PC-3 (cell line): ENCODE results near the gene AGPAT3.

Experiments
- CTCF ChIP-seq: fragments of 300-600 bp; sonication (generic); conservative IDR thresholded peaks from 2 replicates; pipeline ENCODE4 v1.5.1; 2017; ENCODE audit warnings: antibody characterized with exemption, low read depth, mild to moderate bottlenecking, low read length
- EZH2 ChIP-seq: fragments of 300-600 bp; sonication (generic); IDR thresholded peaks from one replicate; pipeline ENCODE4 v1.6.1; 2017; ENCODE audit warnings: antibody characterized with exemption, mild to moderate bottlenecking, low read length; ENCODE audit not compliant: unreplicated experiment

- TF ChIP-seq EZH2 = no peak
- no peak for TF ChIP-seq CTCF
Measured at GRCh38 chr21:43988016-43988415, 123.0 kb downstream of the AGPAT3 start.
